HepG2 (cell line): ENCODE data around the gene PTGR2. TPM values are rescaled to one million over a fixed set of nuclear protein-coding genes. Genes with fewer than 3 reads are reported as not detected.

Experiments
- ATAC-seq: fragments of 200-7000 bp; cut with Tn5 transposase; 3 replicates; pipeline ENCODE4 v1.9.1; 2020; ENCODE audit warnings: mild to moderate bottlenecking, moderate library complexity
- Bru-seq: library from RNA; stranded (reverse); fragments of 400-500 nt; gene quantifications from one replicate; lab custom pipeline; 2021; lab: Mats Ljungman, UMichigan
- BruChase-seq, 2 experiments: library from RNA; stranded (reverse); fragments of 400-500 nt; gene quantifications; one replicate each; lab custom pipeline; 2021; lab: Mats Ljungman, UMichigan
- BruUV-seq: library from RNA; stranded (reverse); fragments of 400-500 nt; replicated peaks from 2 replicates; lab custom pipeline; 2021; lab: Mats Ljungman, UMichigan
- CTCF ChIA-PET: fragments of 300-600 bp; formaldehyde crosslinking; extraction: SDS; loops from one replicate; lab custom pipeline; 2021; ENCODE audit warnings: low total read pairs, inconsistent platforms, low intra/inter-chr PET ratio; lab: Yijun Ruan, JAX
- POLR2A ChIA-PET: fragments of 350-600 bp; sonication (Branson Sonifier 250); formaldehyde crosslinking; loops from one replicate; lab custom pipeline; 2020; ENCODE audit warnings: antibody characterized with exemption, inconsistent platforms; lab: Yijun Ruan, JAX
- DNase-seq: peaks from one replicate; pipeline ENCODE4 v3.0.0-alpha.2; 2015; ENCODE audit warnings: low spot score
- FAIRE-seq: peaks from 3 replicates; lab custom pipeline; 2011; peaks lifted over from hg19 to GRCh38; lab: Jason Lieb, UNC
- H2AFZ ChIP-seq: one replicate; pipeline ENCODE4 v1.6.1; 2011; ENCODE audit warnings: low read length, inconsistent platforms
- H3K27ac ChIP-seq: fragments of 300-600 bp; 3 replicates; pipeline ENCODE4 v1.8.0; 2011; ENCODE audit warnings: mixed run types, mild to moderate bottlenecking, mixed read lengths, low read length, inconsistent platforms; ENCODE audit not compliant: insufficient read depth; ENCODE audit errors: extremely low read length
- H3K27me3 ChIP-seq, 2 experiments: fragments of 200-600 bp in 1 of 2; 2 replicates in 1 of 2; 3 replicates in 1 of 2; pipeline versions ENCODE4 v1.6.0 to v1.8.0; 2011; ENCODE audit warnings: low read length in 2 of 2, mild to moderate bottlenecking in 2 of 2, moderate library complexity in 2 of 2, inconsistent platforms in 1 of 2; ENCODE audit not compliant: insufficient read depth in 2 of 2, control insufficient read depth in 1 of 2
- H3K36me3 ChIP-seq, 2 experiments: fragments of 200-600 bp in 1 of 2; replicated peaks in 1 of 2; 2 replicates in 1 of 2; 3 replicates in 1 of 2; pipeline versions ENCODE4 v1.5.1 to v1.8.0; 2011; ENCODE audit warnings: low read length in 2 of 2, inconsistent platforms in 1 of 2; ENCODE audit not compliant: insufficient read depth in 2 of 2, control insufficient read depth in 1 of 2
- H3K4me1 ChIP-seq: 2 replicates; pipeline ENCODE4 v1.5.1; 2012; ENCODE audit warnings: low read length, inconsistent platforms; ENCODE audit not compliant: insufficient read depth
- H3K4me2 ChIP-seq: 2 replicates; pipeline ENCODE4 v1.6.0; 2011; ENCODE audit warnings: low read depth, low read length, inconsistent platforms
- H3K4me3 ChIP-seq, 3 experiments: fragments of 200-600 bp in 1 of 3; sonication (generic), shearing (Covaris generic) in 1 of 3; replicated peaks in 1 of 3; 2 replicates each; pipeline ENCODE4 v1.5.1; 2011 to 2016; ENCODE audit warnings: low read length in 3 of 3, inconsistent platforms in 2 of 3, low read depth in 2 of 3, mild to moderate bottlenecking in 2 of 3, control low read depth in 1 of 3, mixed read lengths in 1 of 3; ENCODE audit not compliant: insufficient read depth in 1 of 3
- H3K79me2 ChIP-seq: one replicate; pipeline ENCODE4 v1.6.1; 2011; ENCODE audit warnings: low read length, inconsistent platforms; ENCODE audit not compliant: insufficient read depth
- H3K9ac ChIP-seq: 2 replicates; pipeline ENCODE4 v1.6.0; 2011; ENCODE audit warnings: mild to moderate bottlenecking, low read depth, low read length, inconsistent platforms; ENCODE audit not compliant: insufficient read depth
- H3K9me3 ChIP-seq: 2 replicates; pipeline ENCODE4 v1.5.1; 2012; ENCODE audit warnings: mild to moderate bottlenecking, low read length
- H4K20me1 ChIP-seq: 2 replicates; pipeline ENCODE4 v1.6.0; 2011; ENCODE audit warnings: inconsistent platforms, mild to moderate bottlenecking, low read length, moderate library complexity; ENCODE audit not compliant: insufficient read depth
- DNMT3B ChIP-seq: conservative IDR thresholded peaks from 2 replicates; pipeline ENCODE4 v1.6.1; 2016; ENCODE audit warnings: missing biosample characterization, control low read depth
- HNF4A ChIP-seq: sonication (generic); formaldehyde crosslinking; IDR thresholded peaks from 2 replicates; pipeline ENCODE4 v1.4.0; 2020; ENCODE audit warnings: missing genetic modification reagents
- SATB2 ChIP-seq: sonication (generic); formaldehyde crosslinking; IDR thresholded peaks from 2 replicates; pipeline ENCODE4 v1.5.0; 2020; ENCODE audit warnings: missing genetic modification reagents
- TBP ChIP-seq: sonication (generic); formaldehyde crosslinking; IDR thresholded peaks from 2 replicates; pipeline ENCODE4 v1.5.0; 2020; ENCODE audit warnings: missing genetic modification reagents
- U2AF1 ChIP-seq: fragments of 200-400 bp; formaldehyde crosslinking; optimal IDR thresholded peaks from 2 replicates; pipeline ENCODE3; 2017; ENCODE audit warnings: mild to moderate bottlenecking, low read depth, low read length
- ZNF329 ChIP-seq: sonication (generic); formaldehyde crosslinking; IDR thresholded peaks from 2 replicates; pipeline ENCODE4 v1.9.0; 2021; ENCODE audit warnings: low read depth, mild to moderate bottlenecking, missing genetic modification reagents
- WGBS: methylation state at CpG from one replicate; pipeline ENCODE4 v1.1.6; 2017; ENCODE audit warnings: low lambda C conversion rate; 5-methylcytosine and 5-hydroxymethylcytosine counted together
- in situ Hi-C: cut with HindIII; loops from 2 replicates; pipeline ENCODE4 v1.10.0; 2017; ENCODE audit warnings: low pct_unique_long_range_greater_than_20kb; ENCODE audit not compliant: extremely low pct_ligation_motif_present
- intact Hi-C: fragments of 100-400 bp; cut with micrococcal nuclease; formaldehyde crosslinking; loops from one replicate; pipeline ENCODE4 v1.10.0; 2022; ENCODE audit not compliant: unreplicated experiment
- long read RNA-seq, 2 experiments: library from RNA in 1 of 2; library from polyadenylated mRNA in 1 of 2; stranded (forward) in 1 of 2; unstranded in 1 of 2; transcript quantifications; one replicate each; pipeline ENCODE4 v2.0.0, GENCODE V29; 2019 to 2022
- polyA minus RNA-seq, 3 experiments: library from RNA; depleted of rRNA, polyadenylated mRNA; stranded (reverse); fragments of >200 nt; gene quantifications; 2 replicates each; pipeline ENCODE4 v1.2.3, GENCODE V29; 2011; ENCODE audit warnings: low replicate concordance in 1 of 3
- polyA plus RNA-seq, 8 experiments: library from polyadenylated mRNA; depleted of rRNA in 3 of 8; stranded (reverse) in 7 of 8; unstranded in 1 of 8; fragments of >200 nt; fragmentation: Illumina TruSeq in 4 of 8; extraction: Trizol in 4 of 8; gene quantifications; 2 replicates each; pipeline versions ENCODE4 v1.2.1 to v1.2.3, GENCODE V29; 2011 to 2016; ENCODE audit warnings: low read depth in 4 of 8, missing spikeins in 1 of 8, mixed read lengths in 1 of 8; ENCODE audit not compliant: insufficient read depth in 1 of 8
- total RNA-seq, 5 experiments: library from RNA; depleted of rRNA; stranded (reverse); fragments of >200 nt; fragmentation: Illumina TruSeq; extraction: Trizol; gene quantifications; 2 replicates each; pipeline ENCODE4 v1.2.3, GENCODE V29; 2016; ENCODE audit warnings: low read depth in 1 of 5
- TF ChIP-seq, protein P1 (sequence below): IDR thresholded peaks from 2 replicates; pipeline ENCODE4 v1.6.1; 2016; ENCODE audit warnings: low read depth
- TF ChIP-seq, protein P2 (sequence below): sonication (generic); formaldehyde crosslinking; IDR thresholded peaks from 2 replicates; pipeline ENCODE4; 2020; ENCODE audit warnings: missing genetic modification reagents, mild to moderate bottlenecking, borderline replicate concordance
- TF ChIP-seq, protein P3 (sequence below): sonication (generic); formaldehyde crosslinking; IDR thresholded peaks from 2 replicates; pipeline ENCODE4 v1.4.0; 2020; ENCODE audit warnings: missing genetic modification reagents

The PTGR2 gene
- total RNA-seq (2016; rRNA removed; fragmentation: Illumina TruSeq; extraction: Trizol) (4.3 and 5.1 TPM in 2 replicates), polyA plus RNA-seq (2011; rRNA removed) (3.0 and 3.3 TPM in 2 replicates), polyA minus RNA-seq (2011; rRNA and poly(A)+ RNA removed; ENCODE audit: low replicate concordance) (0.90 and 1.1 TPM in 2 replicates), Bru-seq, nascent RNA (percentile 43 among the genes with signal in this experiment), BruChase-seq, experiment 1, labeled RNA remaining after a 6-hour chase (percentile 66 among the genes with signal in this experiment), BruChase-seq, experiment 2, labeled RNA remaining after a 2-hour chase (percentile 67 among the genes with signal in this experiment)
- total RNA-seq (2016; cell fraction: cytosol; rRNA removed; fragmentation: Illumina TruSeq; extraction: Trizol; ENCODE audit: low read depth) = 1.6 and 1.9 TPM in 2 replicates
- total RNA-seq (2016; cell fraction: insoluble cytoplasmic fraction; rRNA removed; fragmentation: Illumina TruSeq; extraction: Trizol) = 3.7 and 4.6 TPM in 2 replicates
- 1.5 and 1.6 TPM in 2 replicates for total RNA-seq (2016; cell fraction: membrane; rRNA removed; fragmentation: Illumina TruSeq; extraction: Trizol)
- 3.5 and 3.8 TPM in 2 replicates for total RNA-seq (2016; cell fraction: nucleus; rRNA removed; fragmentation: Illumina TruSeq; extraction: Trizol)
- polyA plus RNA-seq (2011; cell fraction: cytosol; rRNA removed) = 0.86 and 1.8 TPM in 2 replicates
- polyA plus RNA-seq (2011; cell fraction: nucleus; rRNA removed) = 2.6 and 3.6 TPM in 2 replicates
- polyA plus RNA-seq (2012) = 3.2 and 7.0 TPM in 2 replicates
- polyA plus RNA-seq (2016; cell fraction: cytosol; fragmentation: Illumina TruSeq; extraction: Trizol; ENCODE audit: low read depth) = 0.29 and 0.70 TPM in 2 replicates
- 4.4 and 6.1 TPM in 2 replicates for polyA plus RNA-seq (2016; cell fraction: insoluble cytoplasmic fraction; fragmentation: Illumina TruSeq; extraction: Trizol; ENCODE audit: low read depth)
- 0.40 and 0.52 TPM in 2 replicates for polyA plus RNA-seq (2016; cell fraction: membrane; fragmentation: Illumina TruSeq; extraction: Trizol; ENCODE audit: low read depth)
- 5.0 and 6.0 TPM in 2 replicates for polyA plus RNA-seq (2016; cell fraction: nucleus; fragmentation: Illumina TruSeq; extraction: Trizol; ENCODE audit: insufficient read depth, low read depth)
- 1.1 and 2.1 TPM in 2 replicates for polyA minus RNA-seq (2011; cell fraction: cytosol; rRNA and poly(A)+ RNA removed)
- 7.0 and 9.7 TPM in 2 replicates for polyA minus RNA-seq (2011; cell fraction: nucleus; rRNA and poly(A)+ RNA removed)
- long read RNA-seq, experiment 1, partial matches to known transcripts = 0 of 3 reads
- long read RNA-seq, experiment 1, other reads (novel, unspliced or antisense) = 2 of 3 reads
- long read RNA-seq, experiment 2, partial matches to known transcripts = 0 of 2 reads
- long read RNA-seq, experiment 2, other reads (novel, unspliced or antisense) = 1 of 2 reads

DNA sequence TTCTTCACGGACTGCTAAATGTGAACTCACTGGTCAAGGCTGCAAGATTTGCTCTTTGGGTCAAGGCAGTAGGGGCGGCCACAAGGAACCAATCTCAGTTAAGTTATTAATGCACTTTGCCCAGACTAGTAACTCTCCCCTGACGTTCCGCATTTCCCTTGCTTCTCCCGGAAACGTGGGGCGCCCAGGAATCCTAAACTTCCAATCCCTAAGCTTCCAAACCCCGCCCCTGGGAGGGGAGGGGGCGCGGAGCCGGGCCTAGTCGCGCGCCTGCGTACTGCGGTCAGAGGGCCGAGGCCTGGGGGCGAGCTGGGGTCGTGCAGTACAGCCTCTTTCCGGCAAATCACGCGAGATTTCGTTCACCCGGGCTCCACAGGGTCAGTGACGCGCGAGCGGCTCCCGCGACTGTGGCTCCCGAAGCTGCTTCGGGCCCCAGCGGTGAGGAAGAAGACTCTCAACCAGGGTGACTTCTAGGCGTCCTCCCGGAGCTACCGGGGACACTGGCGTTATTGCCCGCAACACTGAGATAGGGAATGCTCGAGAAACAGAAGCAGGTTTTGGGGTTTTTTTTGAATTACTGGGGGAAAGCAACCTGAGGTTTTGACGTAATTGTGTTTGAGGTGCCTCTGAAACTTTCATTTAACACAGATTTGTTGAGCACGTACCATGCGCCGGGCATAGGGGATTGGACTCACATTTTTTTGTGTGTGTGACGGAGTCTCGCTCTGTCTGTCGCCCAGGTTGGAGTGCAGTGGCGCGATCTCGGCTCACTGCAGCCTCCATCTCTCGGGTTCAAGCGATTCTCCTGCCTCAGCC lies at the start of gene PTGR2:
TSS of gene PTGR2 (plus strand) at position 265 of the 816 bp plus-strand sequence. CDS start 7,032 bp downstream, outside the sequence.
- H4K20me1 ChIP-seq = no peaks in the 10 kb centered on the region; the same call in 1 of the 2 replicates
- ATAC-seq (peak; percentile 91), DNase-seq (peak; percentile 97), FAIRE-seq (peak; percentile 66)
- 2% methylated on average over 28 of the region's 51 CpGs for whole genome bisulfite sequencing
- TSS peak; percentile 89 for BruUV-seq
- H3K79me2 ChIP-seq = no peaks in the 10 kb centered on the region
- intact Hi-C loops = loop anchor here (1.0 to 2.0 kb wide), 2 partner anchors 13 to 35 kb away; partner anchors contain the start of gene ZNF410
- in situ Hi-C loops = no loop called here
- ChIA-PET CTCF (no interaction called here), POLR2A (interaction anchor here (0.8 to 6.4 kb wide), 36 partner anchors 9 to 1218 kb away, joined by 3 to 105 read pairs (median 4); partner anchors contain the start of genes ACOT1, ACOT2, ACOT6 and BBOF1)
- no peaks in the 10 kb centered on the region; a peak in 1 of 5 replicates for H3K36me3 ChIP-seq
- peak within 1 kb of the TSS; percentile 95 for H3K27ac ChIP-seq
- H3K4me3 ChIP-seq = peak within 1 kb of the TSS; percentile 72 to 75 (median 72)
- H3K4me1 ChIP-seq = peaks cover 46% of the 10 kb centered on the region
- H3K4me2 ChIP-seq = peak within 1 kb of the TSS; percentile 96
- H3K9me3 ChIP-seq = no peaks in the 10 kb centered on the region
- H3K9ac ChIP-seq = peak within 1 kb of the TSS; percentile 98
- no peaks in the 10 kb centered on the region for H3K27me3 ChIP-seq
- peak within 1 kb of the TSS; percentile 48 for H2AFZ ChIP-seq
- no peak for TF ChIP-seq U2AF1
- TF ChIP-seq, protein P1, sequence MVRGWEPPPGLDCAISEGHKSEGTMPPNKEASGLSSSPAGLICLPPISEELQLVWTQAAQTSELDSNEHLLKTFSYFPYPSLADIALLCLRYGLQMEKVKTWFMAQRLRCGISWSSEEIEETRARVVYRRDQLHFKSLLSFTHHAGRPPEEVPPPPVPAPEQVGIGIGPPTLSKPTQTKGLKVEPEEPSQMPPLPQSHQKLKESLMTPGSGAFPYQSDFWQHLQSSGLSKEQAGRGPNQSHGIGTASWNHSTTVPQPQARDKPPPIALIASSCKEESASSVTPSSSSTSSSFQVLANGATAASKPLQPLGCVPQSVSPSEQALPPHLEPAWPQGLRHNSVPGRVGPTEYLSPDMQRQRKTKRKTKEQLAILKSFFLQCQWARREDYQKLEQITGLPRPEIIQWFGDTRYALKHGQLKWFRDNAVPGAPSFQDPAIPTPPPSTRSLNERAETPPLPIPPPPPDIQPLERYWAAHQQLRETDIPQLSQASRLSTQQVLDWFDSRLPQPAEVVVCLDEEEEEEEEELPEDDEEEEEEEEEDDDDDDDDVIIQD = peak; percentile 24; the same call in 1 of the 2 replicates
- peak; percentile 80 for TF ChIP-seq HNF4A (CRISPR knock-in tag)
- TF ChIP-seq SATB2 (CRISPR knock-in tag) = no peak
- TF ChIP-seq, protein P2, sequence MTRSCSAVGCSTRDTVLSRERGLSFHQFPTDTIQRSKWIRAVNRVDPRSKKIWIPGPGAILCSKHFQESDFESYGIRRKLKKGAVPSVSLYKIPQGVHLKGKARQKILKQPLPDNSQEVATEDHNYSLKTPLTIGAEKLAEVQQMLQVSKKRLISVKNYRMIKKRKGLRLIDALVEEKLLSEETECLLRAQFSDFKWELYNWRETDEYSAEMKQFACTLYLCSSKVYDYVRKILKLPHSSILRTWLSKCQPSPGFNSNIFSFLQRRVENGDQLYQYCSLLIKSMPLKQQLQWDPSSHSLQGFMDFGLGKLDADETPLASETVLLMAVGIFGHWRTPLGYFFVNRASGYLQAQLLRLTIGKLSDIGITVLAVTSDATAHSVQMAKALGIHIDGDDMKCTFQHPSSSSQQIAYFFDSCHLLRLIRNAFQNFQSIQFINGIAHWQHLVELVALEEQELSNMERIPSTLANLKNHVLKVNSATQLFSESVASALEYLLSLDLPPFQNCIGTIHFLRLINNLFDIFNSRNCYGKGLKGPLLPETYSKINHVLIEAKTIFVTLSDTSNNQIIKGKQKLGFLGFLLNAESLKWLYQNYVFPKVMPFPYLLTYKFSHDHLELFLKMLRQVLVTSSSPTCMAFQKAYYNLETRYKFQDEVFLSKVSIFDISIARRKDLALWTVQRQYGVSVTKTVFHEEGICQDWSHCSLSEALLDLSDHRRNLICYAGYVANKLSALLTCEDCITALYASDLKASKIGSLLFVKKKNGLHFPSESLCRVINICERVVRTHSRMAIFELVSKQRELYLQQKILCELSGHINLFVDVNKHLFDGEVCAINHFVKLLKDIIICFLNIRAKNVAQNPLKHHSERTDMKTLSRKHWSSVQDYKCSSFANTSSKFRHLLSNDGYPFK = peak; percentile 56; the same call in 1 of the 2 replicates
- TF ChIP-seq, protein P3, sequence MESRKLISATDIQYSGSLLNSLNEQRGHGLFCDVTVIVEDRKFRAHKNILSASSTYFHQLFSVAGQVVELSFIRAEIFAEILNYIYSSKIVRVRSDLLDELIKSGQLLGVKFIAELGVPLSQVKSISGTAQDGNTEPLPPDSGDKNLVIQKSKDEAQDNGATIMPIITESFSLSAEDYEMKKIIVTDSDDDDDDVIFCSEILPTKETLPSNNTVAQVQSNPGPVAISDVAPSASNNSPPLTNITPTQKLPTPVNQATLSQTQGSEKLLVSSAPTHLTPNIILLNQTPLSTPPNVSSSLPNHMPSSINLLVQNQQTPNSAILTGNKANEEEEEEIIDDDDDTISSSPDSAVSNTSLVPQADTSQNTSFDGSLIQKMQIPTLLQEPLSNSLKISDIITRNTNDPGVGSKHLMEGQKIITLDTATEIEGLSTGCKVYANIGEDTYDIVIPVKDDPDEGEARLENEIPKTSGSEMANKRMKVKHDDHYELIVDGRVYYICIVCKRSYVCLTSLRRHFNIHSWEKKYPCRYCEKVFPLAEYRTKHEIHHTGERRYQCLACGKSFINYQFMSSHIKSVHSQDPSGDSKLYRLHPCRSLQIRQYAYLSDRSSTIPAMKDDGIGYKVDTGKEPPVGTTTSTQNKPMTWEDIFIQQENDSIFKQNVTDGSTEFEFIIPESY (CRISPR knock-in tag) = no peak
- TF ChIP-seq ZNF329 (CRISPR knock-in tag) = peak; percentile 79
- TF ChIP-seq DNMT3B (CRISPR knock-in tag) = no peak
- TF ChIP-seq TBP (CRISPR knock-in tag) = no peak
